22Rv1 (cell line): ENCODE data around the gene COL23A1.

Experiments used
- CTCF ChIP-seq: fragments of 450-650 bp; IDR thresholded peaks from 2 replicates; pipeline ENCODE4 v1.5.1; 2017; ENCODE audit warnings: mild to moderate bottlenecking
- ZFX ChIP-seq: fragments of 450-650 bp; IDR thresholded peaks from 2 replicates; pipeline ENCODE4 v1.6.1; 2017; ENCODE audit warnings: antibody characterized with exemption, borderline replicate concordance

GRCh38 chr5:178240341-178240741, 349.9 kb downstream of the COL23A1 start:
- no peak for TF ChIP-seq ZFX
- TF ChIP-seq CTCF = no peak
